22Rv1 (cell line): ENCODE data around the gene MRPL23.

Experiments
- H3K27ac ChIP-seq: fragments of 450-650 bp; 2 replicates; pipeline ENCODE4 v1.5.1; 2017
- CTCF ChIP-seq: fragments of 450-650 bp; IDR thresholded peaks from 2 replicates; pipeline ENCODE4 v1.5.1; 2017; ENCODE audit warnings: mild to moderate bottlenecking
- ZFX ChIP-seq: fragments of 450-650 bp; IDR thresholded peaks from 2 replicates; pipeline ENCODE4 v1.6.1; 2017; ENCODE audit warnings: antibody characterized with exemption, borderline replicate concordance

MRPL23 gene

GRCh38 chr11:2004466-2004865 lies 57.3 kb downstream of the MRPL23 start:
- no peak overlapping the region for H3K27ac ChIP-seq
- TF ChIP-seq ZFX (no peak), CTCF (no peak)
